Dermis microvascular lymphatic vessel endothelial cell (primary cell): ENCODE results near the gene SPATS2L. TPM values are rescaled to one million over a fixed set of nuclear protein-coding genes. Genes with fewer than 3 reads are reported as not detected.

ENCODE experiments used
- DNase-seq, 2 donors: peaks; one replicate each; pipeline versions ENCODE4 v3.0.0 to v3.0.0-alpha.2; 2010; ENCODE audit warnings: low read depth in 2 of 2
- total RNA-seq: library from RNA; depleted of rRNA; stranded (reverse); fragments of >200 nt; gene quantifications from 2 replicates; pipeline ENCODE4 v1.2.1, GENCODE V29; 2014

SPATS2L gene
- total RNA-seq, 1 donor from 2014 or later, result 9.4 TPM

GRCh38 chr2:200466425-200467418, 160.2 kb downstream of the SPATS2L start:
- no peak for DNase-seq

GRCh38 chr2:200467806-200468681, 161.6 kb downstream of the SPATS2L start:
- no peak for DNase-seq

- no peak for DNase-seq
These were observed 163.3 kb downstream of the SPATS2L start for GRCh38 chr2:200469708-200470211.

GRCh38 chr2:200470230-200470629, 163.7 kb downstream of the SPATS2L start:
- DNase-seq, result no peak

- DNase-seq, result peak; percentile 17 to 41
These were observed 164.9 kb downstream of the SPATS2L start for GRCh38 chr2:200471324-200471848.

GRCh38 chr2:200471928-200472645, 165.6 kb downstream of the SPATS2L start:
- DNase-seq, result no peak

GRCh38 chr2:200472853-200473464, 166.5 kb downstream of the SPATS2L start:
- DNase-seq, result peak in 1 of 2 donors; percentile 8

- no peak for DNase-seq
These were observed 169.3 kb downstream of the SPATS2L start for GRCh38 chr2:200475795-200476194.

GRCh38 chr2:200476836-200477235, 170.3 kb downstream of the SPATS2L start:
- no peak for DNase-seq

GRCh38 chr2:200477667-200478131, 171.2 kb downstream of the SPATS2L start:
- no peak for DNase-seq

GRCh38 chr2:200479692-200480265, 173.3 kb downstream of the SPATS2L start:
- no peak for DNase-seq

GRCh38 chr2:200482194-200482593, 175.7 kb downstream of the SPATS2L start:
- no peak for DNase-seq

- DNase-seq, result peak in 1 of 2 donors; percentile 20
These were observed 177.3 kb downstream of the SPATS2L start for GRCh38 chr2:200483729-200484198.

- no peak for DNase-seq
These were observed 178.4 kb downstream of the SPATS2L start for GRCh38 chr2:200484934-200485333.

GRCh38 chr2:200486529-200486928, 180.0 kb downstream of the SPATS2L start:
- no peak for DNase-seq

- DNase-seq, result no peak
These were observed 181.7 kb downstream of the SPATS2L start for GRCh38 chr2:200488169-200488568.

GRCh38 chr2:200490001-200490400, 183.5 kb downstream of the SPATS2L start:
- no peak for DNase-seq

- no peak for DNase-seq
These were observed 186.2 kb downstream of the SPATS2L start for GRCh38 chr2:200492656-200493055.

- DNase-seq, result no peak
These were observed 187.6 kb downstream of the SPATS2L start for GRCh38 chr2:200494048-200494447.

- DNase-seq, result no peak
These were observed 190.2 kb downstream of the SPATS2L start for GRCh38 chr2:200496696-200497095.
